Measurements from ENCODE around the gene VKORC1.

DNA sequence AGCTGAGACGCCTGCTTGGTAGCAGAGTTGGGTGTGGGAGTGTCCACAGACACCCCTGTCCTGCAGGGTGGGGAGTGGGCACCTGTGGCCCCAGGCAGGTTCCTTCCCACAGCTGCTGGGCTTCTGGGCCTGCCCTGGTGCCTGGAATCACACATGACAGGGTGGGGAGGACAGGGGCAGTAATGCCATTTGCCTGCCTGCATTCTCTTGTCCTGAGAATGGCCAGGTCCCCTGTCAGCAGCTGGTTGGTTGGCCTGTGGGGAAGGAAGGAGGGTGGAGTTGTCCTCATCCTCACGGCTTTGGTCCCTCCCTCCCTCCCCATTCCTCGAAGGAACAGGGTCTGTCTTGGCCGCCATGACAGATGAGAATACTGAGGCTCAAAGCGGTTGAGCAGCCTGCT lies 11.0 kb downstream of the VKORC1 start:
- TF ChIP-seq POLR2A (IDR thresholded peaks at IDR 0.05), result no peak
- TF ChIP-seq, protein P1, sequence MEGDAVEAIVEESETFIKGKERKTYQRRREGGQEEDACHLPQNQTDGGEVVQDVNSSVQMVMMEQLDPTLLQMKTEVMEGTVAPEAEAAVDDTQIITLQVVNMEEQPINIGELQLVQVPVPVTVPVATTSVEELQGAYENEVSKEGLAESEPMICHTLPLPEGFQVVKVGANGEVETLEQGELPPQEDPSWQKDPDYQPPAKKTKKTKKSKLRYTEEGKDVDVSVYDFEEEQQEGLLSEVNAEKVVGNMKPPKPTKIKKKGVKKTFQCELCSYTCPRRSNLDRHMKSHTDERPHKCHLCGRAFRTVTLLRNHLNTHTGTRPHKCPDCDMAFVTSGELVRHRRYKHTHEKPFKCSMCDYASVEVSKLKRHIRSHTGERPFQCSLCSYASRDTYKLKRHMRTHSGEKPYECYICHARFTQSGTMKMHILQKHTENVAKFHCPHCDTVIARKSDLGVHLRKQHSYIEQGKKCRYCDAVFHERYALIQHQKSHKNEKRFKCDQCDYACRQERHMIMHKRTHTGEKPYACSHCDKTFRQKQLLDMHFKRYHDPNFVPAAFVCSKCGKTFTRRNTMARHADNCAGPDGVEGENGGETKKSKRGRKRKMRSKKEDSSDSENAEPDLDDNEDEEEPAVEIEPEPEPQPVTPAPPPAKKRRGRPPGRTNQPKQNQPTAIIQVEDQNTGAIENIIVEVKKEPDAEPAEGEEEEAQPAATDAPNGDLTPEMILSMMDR (IDR thresholded peaks at IDR 0.05), result no peak
- TF ChIP-seq POLR2AphosphoS5 (IDR thresholded peaks at IDR 0.05; ENCODE audit: insufficient read depth in 1 of 2, low read depth in 1 of 2), result no peak
